GM19023 (cell line): ENCODE measurements around the gene IFT80.

Experiments used
- ATAC-seq: cut with Tn5 transposase; IDR thresholded peaks from one replicate; pipeline ENCODE4 v1.9.1; 2021; ENCODE audit warnings: mild to moderate bottlenecking, moderate library complexity; ENCODE audit not compliant: unreplicated experiment

IFT80 gene

GRCh38 chr3:160401291-160402095, 2.5 kb upstream of the IFT80 start:
- ATAC-seq = no peak

GRCh38 chr3:160400702-160401150, 1.7 kb upstream of the IFT80 start:
- peak; percentile 13 for ATAC-seq

GRCh38 chr3:160400030-160400701, 1.1 kb upstream of the IFT80 start:
- peak; percentile 12 for ATAC-seq

GRCh38 chr3:160398820-160399124, 253 bp downstream of the IFT80 start:
- ATAC-seq = peak; percentile 12

GRCh38 chr3:160395297-160395696, 3.7 kb downstream of the IFT80 start:
- no peak for ATAC-seq

GRCh38 chr3:160394009-160394392, 5.0 kb downstream of the IFT80 start:
- ATAC-seq = no peak

GRCh38 chr3:160393346-160394008, 5.5 kb downstream of the IFT80 start:
- no peak for ATAC-seq

GRCh38 chr3:160392798-160393197, 6.2 kb downstream of the IFT80 start:
- no peak for ATAC-seq

GRCh38 chr3:160390565-160391138, 8.4 kb downstream of the IFT80 start:
- no peak for ATAC-seq

GRCh38 chr3:160384639-160385318, 14.2 kb downstream of the IFT80 start:
- no peak for ATAC-seq

GRCh38 chr3:160381470-160381869, 17.6 kb downstream of the IFT80 start:
- no peak for ATAC-seq

GRCh38 chr3:160379628-160380214, 19.3 kb downstream of the IFT80 start:
- no peak for ATAC-seq

GRCh38 chr3:160378331-160379109, 20.5 kb downstream of the IFT80 start:
- no peak for ATAC-seq

- ATAC-seq = no peak
These were observed 22.3 kb downstream of the IFT80 start for GRCh38 chr3:160376681-160377080.

GRCh38 chr3:160374925-160375324, 24.1 kb downstream of the IFT80 start:
- ATAC-seq = no peak

- ATAC-seq = no peak
These were observed 24.6 kb downstream of the IFT80 start for GRCh38 chr3:160374472-160374871.

GRCh38 chr3:160373655-160374054, 25.4 kb downstream of the IFT80 start:
- ATAC-seq = no peak

- no peak for ATAC-seq
These were observed 26.2 kb downstream of the IFT80 start for GRCh38 chr3:160372780-160373179.

- ATAC-seq = no peak
These were observed 27.8 kb downstream of the IFT80 start for GRCh38 chr3:160370987-160371857.
